Spleen (tissue), 7 donors: ENCODE data around the gene UBE2QL1.

ENCODE experiments used
- POLR2A ChIP-seq, 3 donors: fragments of 450-650 bp; IDR thresholded peaks; one replicate each; pipeline ENCODE4 v1.5.1; 2017; ENCODE audit warnings: antibody characterized with exemption in 3 of 3, mild to moderate bottlenecking in 1 of 3
- POLR2AphosphoS5 ChIP-seq, 3 donors: sonication (generic); formaldehyde crosslinking; IDR thresholded peaks; one replicate each; pipeline ENCODE4 v1.5.1; 2017; ENCODE audit warnings: antibody characterized with exemption in 3 of 3
- TF ChIP-seq, protein P1 (sequence below), 11 experiments: fragments of 200-600 bp in 7 of 11; fragments of 450-650 bp in 4 of 11; sonication (generic) in 4 of 11; IDR thresholded peaks in 8 of 11; conservative IDR thresholded peaks in 3 of 11; 1 replicate in 7 of 11; 2 replicates in 4 of 11; pipeline versions ENCODE4 v1.4.0 to v1.8.0; 2016 to 2021; ENCODE audit warnings: antibody characterized with exemption in 11 of 11, inconsistent platforms in 4 of 11, mild to moderate bottlenecking in 1 of 11
- donor health status: DM: no; HTN: no; CAD: no; lungs with moderate emphysema.
- donor health status: DM: no; HTN: no; CAD: no.
- donor health status: DM: no; HTN: no; CAD: no.

DNA sequence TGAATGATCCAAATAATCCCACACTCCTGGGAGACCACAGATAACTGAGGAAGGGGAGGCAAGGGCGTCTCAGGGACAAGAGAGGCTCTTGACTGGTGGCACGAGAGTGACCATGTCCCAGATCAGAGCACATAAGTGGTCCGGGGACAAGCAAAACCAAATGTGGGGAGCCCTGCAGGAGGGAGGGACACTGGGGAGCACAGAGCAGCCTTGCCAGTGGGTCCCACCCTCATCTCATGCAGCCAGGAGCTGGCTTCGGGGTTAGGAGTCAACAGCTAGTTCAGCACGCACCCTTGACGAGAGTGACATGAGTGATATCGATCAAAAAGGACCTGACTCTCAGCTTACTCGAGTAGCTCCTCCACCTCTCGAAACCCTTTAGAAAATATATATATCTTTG lies 16.5 kb upstream of the UBE2QL1 start:
- TF ChIP-seq POLR2A (IDR thresholded peaks at IDR 0.05) (no peak), POLR2AphosphoS5 (IDR thresholded peaks at IDR 0.05) (no peak)
- TF ChIP-seq, protein P1, sequence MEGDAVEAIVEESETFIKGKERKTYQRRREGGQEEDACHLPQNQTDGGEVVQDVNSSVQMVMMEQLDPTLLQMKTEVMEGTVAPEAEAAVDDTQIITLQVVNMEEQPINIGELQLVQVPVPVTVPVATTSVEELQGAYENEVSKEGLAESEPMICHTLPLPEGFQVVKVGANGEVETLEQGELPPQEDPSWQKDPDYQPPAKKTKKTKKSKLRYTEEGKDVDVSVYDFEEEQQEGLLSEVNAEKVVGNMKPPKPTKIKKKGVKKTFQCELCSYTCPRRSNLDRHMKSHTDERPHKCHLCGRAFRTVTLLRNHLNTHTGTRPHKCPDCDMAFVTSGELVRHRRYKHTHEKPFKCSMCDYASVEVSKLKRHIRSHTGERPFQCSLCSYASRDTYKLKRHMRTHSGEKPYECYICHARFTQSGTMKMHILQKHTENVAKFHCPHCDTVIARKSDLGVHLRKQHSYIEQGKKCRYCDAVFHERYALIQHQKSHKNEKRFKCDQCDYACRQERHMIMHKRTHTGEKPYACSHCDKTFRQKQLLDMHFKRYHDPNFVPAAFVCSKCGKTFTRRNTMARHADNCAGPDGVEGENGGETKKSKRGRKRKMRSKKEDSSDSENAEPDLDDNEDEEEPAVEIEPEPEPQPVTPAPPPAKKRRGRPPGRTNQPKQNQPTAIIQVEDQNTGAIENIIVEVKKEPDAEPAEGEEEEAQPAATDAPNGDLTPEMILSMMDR (IDR thresholded peaks at IDR 0.05 in 8 of 11, conservative IDR thresholded peaks at IDR 0.05 in 3 of 11) = no peak
